A549 (cell line): ENCODE measurements around the gene HBQ1. TPM values are rescaled to one million over a fixed set of nuclear protein-coding genes. Genes with fewer than 3 reads are reported as not detected.

Experiments
- ATAC-seq, 2 experiments: fragments of 200-7000 bp in 1 of 2; fragments of >200 bp in 1 of 2; cut with Nextera tagmentation in 1 of 2; cut with Tn5 transposase in 1 of 2; 3 replicates each; pipeline versions ENCODE4 v1.8.0 to v1.9.1; 2018 to 2020; ENCODE audit warnings: mild to moderate bottlenecking in 1 of 2, moderate library complexity in 1 of 2
- CTCF ChIA-PET: fragments of 300-600 bp; sonication (Branson Sonifier 250); formaldehyde crosslinking; extraction: SDS; loops from one replicate; lab custom pipeline; 2021; ENCODE audit warnings: antibody characterized with exemption, inconsistent platforms; lab: Yijun Ruan, JAX
- POLR2A ChIA-PET: fragments of 350-600 bp; formaldehyde crosslinking; extraction: SDS; loops from one replicate; lab custom pipeline; 2021; ENCODE audit warnings: antibody characterized with exemption, inconsistent platforms; lab: Yijun Ruan, JAX
- DNase-seq, 2 experiments: peaks; one replicate each; pipeline versions ENCODE4 v3.0.0 to v3.0.0-alpha.2; 2011 to 2016; ENCODE audit warnings: low read depth in 1 of 2, low spot score in 1 of 2
- FAIRE-seq: peaks from 2 replicates; lab custom pipeline; 2011; peaks lifted over from hg19 to GRCh38; lab: Jason Lieb, UNC
- H3K27ac ChIP-seq, 2 experiments: fragments of >200 bp; sonication (Bioruptor Twin); formaldehyde crosslinking; 3 replicates each; pipeline ENCODE4 v1.5.1; 2016 to 2017
- H3K4me1 ChIP-seq: fragments of >200 bp; sonication (Bioruptor Twin); formaldehyde crosslinking; 3 replicates; pipeline ENCODE4 v1.6.1; 2016
- H3K4me2 ChIP-seq: fragments of >200 bp; sonication (Bioruptor Twin); formaldehyde crosslinking; 3 replicates; pipeline ENCODE4 v1.6.1; 2016
- H3K4me3 ChIP-seq: fragments of >200 bp; sonication (Bioruptor Twin); formaldehyde crosslinking; 3 replicates; pipeline ENCODE4 v1.5.1; 2016
- H3K9me3 ChIP-seq: fragments of >200 bp; sonication (Bioruptor Twin); formaldehyde crosslinking; 3 replicates; pipeline ENCODE4 v1.6.1; 2016
- ATOH8 ChIP-seq: fragments of 250-450 bp; sonication (Bioruptor Pico); IDR thresholded peaks from 2 replicates; pipeline ENCODE4 v1.5.0; 2020; ENCODE audit warnings: low read depth, mild to moderate bottlenecking, moderate library complexity
- CBX2 ChIP-seq: fragments of 200-600 bp; sonication (generic); IDR thresholded peaks from 2 replicates; pipeline ENCODE4 v1.6.1; 2016; ENCODE audit warnings: low read depth, mild to moderate bottlenecking, borderline replicate concordance
- CEBPB ChIP-seq, 2 experiments: fragments of >200 bp in 1 of 2; sonication (Bioruptor Twin) in 1 of 2; formaldehyde crosslinking in 1 of 2; IDR thresholded peaks; 2 replicates each; pipeline ENCODE4 v1.6.1; 2012 to 2016
- CHD2 ChIP-seq: fragments of 150-350 bp; IDR thresholded peaks from 2 replicates; pipeline ENCODE4 v1.6.1; 2014; ENCODE audit warnings: low read length; ENCODE audit not compliant: partially characterized antibody
- CHD4 ChIP-seq: fragments of 200-600 bp; sonication (generic); IDR thresholded peaks from 2 replicates; pipeline ENCODE4 v1.6.1; 2016; ENCODE audit warnings: antibody characterized with exemption, mild to moderate bottlenecking, borderline replicate concordance
- FOSB ChIP-seq: fragments of 250-450 bp; sonication (Bioruptor Pico); IDR thresholded peaks from 2 replicates; pipeline ENCODE4 v1.5.0; 2020; ENCODE audit warnings: mild to moderate bottlenecking, moderate library complexity
- GATA3 ChIP-seq: IDR thresholded peaks from 2 replicates; pipeline ENCODE4 v1.6.1; 2012; ENCODE audit warnings: borderline replicate concordance
- HMGXB4 ChIP-seq: fragments of 250-450 bp; sonication (Bioruptor Pico); IDR thresholded peaks from 2 replicates; pipeline ENCODE4 v1.5.0; 2021; ENCODE audit warnings: mild to moderate bottlenecking, moderate library complexity, borderline replicate concordance
- HOXA7 ChIP-seq: fragments of 250-450 bp; sonication (Bioruptor Pico); IDR thresholded peaks from 2 replicates; pipeline ENCODE4 v1.5.0; 2020; ENCODE audit warnings: mild to moderate bottlenecking, moderate library complexity
- JUN ChIP-seq, 2 experiments: fragments of >200 bp; sonication (Bioruptor Twin); formaldehyde crosslinking; IDR thresholded peaks; 2 replicates in 1 of 2; 3 replicates in 1 of 2; pipeline ENCODE4 v1.6.1; 2016 to 2017
- KDM1A ChIP-seq: fragments of 200-600 bp; sonication (generic); IDR thresholded peaks from 2 replicates; pipeline ENCODE4 v1.6.1; 2016; ENCODE audit warnings: low read depth, mild to moderate bottlenecking
- KDM5A ChIP-seq: fragments of 200-600 bp; sonication (generic); IDR thresholded peaks from 2 replicates; pipeline ENCODE4 v1.6.1; 2016; ENCODE audit warnings: antibody characterized with exemption, mild to moderate bottlenecking
- MAX ChIP-seq: IDR thresholded peaks from 2 replicates; pipeline ENCODE4 v1.6.1; 2012
- NPAS2 ChIP-seq: fragments of 250-450 bp; sonication (Bioruptor Pico); IDR thresholded peaks from 2 replicates; pipeline ENCODE4 v1.8.0; 2022; ENCODE audit warnings: mild to moderate bottlenecking, moderate library complexity, borderline replicate concordance
- NR3C1 ChIP-seq: fragments of >200 bp; sonication (Bioruptor Twin); formaldehyde crosslinking; IDR thresholded peaks from 3 replicates; pipeline ENCODE4 v1.6.1; 2017
- PBX3 ChIP-seq: IDR thresholded peaks from 2 replicates; pipeline ENCODE4 v1.6.1; 2012
- POLR2A ChIP-seq: IDR thresholded peaks from 2 replicates; pipeline ENCODE4 v1.6.1; 2012; ENCODE audit warnings: mild to moderate bottlenecking, low read length
- POLR2AphosphoS2 ChIP-seq: conservative IDR thresholded peaks from 2 replicates; pipeline ENCODE4 v1.6.1; 2012; ENCODE audit warnings: low read length, improper control_type of control experiment, inconsistent platforms
- RFX5 ChIP-seq: fragments of 450-650 bp; IDR thresholded peaks from 2 replicates; pipeline ENCODE4 v1.7.1; 2014; ENCODE audit warnings: antibody characterized with exemption, mild to moderate bottlenecking, moderate library complexity
- SMC3 ChIP-seq: fragments of >200 bp; sonication (Bioruptor Twin); formaldehyde crosslinking; IDR thresholded peaks from 3 replicates; pipeline ENCODE4 v1.6.1; 2018; ENCODE audit warnings: inconsistent platforms
- WGBS: methylation state at CpG from one replicate; pipeline ENCODE4 v1.1.6; 2017; ENCODE audit errors: missing lambda C conversion rate; 5-methylcytosine and 5-hydroxymethylcytosine counted together
- polyA plus RNA-seq, 4 experiments: library from polyadenylated mRNA; depleted of rRNA in 3 of 4; stranded (reverse); fragments of >200 nt; fragmentation: RNase III in 1 of 4; extraction: RNeasy Plus Mini Kit Qiagen cat#74134 plus additional on column Dnase treatment in 1 of 4; gene quantifications; 2 replicates in 3 of 4; 3 replicates in 1 of 4; pipeline ENCODE4 v1.2.3, GENCODE V29; 2011 to 2017
- TF ChIP-seq, protein P1 (sequence below): fragments of 150-350 bp; IDR thresholded peaks from 2 replicates; pipeline ENCODE4 v1.6.1; 2014; ENCODE audit warnings: low read depth, mild to moderate bottlenecking, low read length
- TF ChIP-seq, protein P2 (sequence below): fragments of >200 bp; sonication (Bioruptor Twin); formaldehyde crosslinking; IDR thresholded peaks from 3 replicates; pipeline ENCODE4 v1.5.1; 2016

HBQ1 gene
- polyA plus RNA-seq, 2 of the 4 experiments (the other 2 are of a cell fraction) = 2.0 to 2.8 TPM

DNA sequence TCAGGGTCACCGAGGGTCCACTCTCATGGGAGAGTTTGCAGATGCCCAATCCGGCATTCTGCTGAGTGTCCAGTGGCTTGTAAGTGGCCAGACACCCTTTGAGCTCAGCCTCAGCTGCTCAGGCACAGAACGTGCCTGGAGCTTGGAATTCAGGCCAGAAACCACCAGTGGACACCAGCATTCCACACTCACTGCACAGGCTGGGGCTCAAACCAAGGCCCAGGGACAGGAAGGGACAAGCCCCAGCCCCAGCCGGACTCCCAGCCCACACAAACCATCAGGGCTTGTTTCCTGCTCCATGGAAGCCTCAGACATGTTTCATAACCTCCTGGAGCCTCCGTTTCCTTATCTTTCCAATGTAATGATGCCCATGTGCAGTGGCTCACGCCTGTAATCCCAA, 36.8 kb upstream of the HBQ1 start:
- FAIRE-seq (no peak), DNase-seq (no peak), ATAC-seq (no peak)
- H3K9me3 ChIP-seq = no peaks in the 10 kb centered on the region
- ChIA-PET CTCF (interaction anchor here (1.0 to 4.3 kb wide), 6 partner anchors 10 to 39 kb away, joined by 3 to 25 read pairs (median 4); partner anchors contain the start of gene HBQ1), POLR2A (no interaction called here)
- no peaks in the 10 kb centered on the region for H3K4me1 ChIP-seq
- no peak overlapping the region for H3K4me3 ChIP-seq
- H3K27ac ChIP-seq = no peak overlapping the region
- TF ChIP-seq POLR2AphosphoS2 (no peak), KDM1A (no peak), SMC3 (no peak), MAX (no peak), POLR2A (no peak), FOSB (CRISPR knock-in tag) (no peak), CEBPB (IDR thresholded peaks at IDR 0.05) (no peak)
- 67% methylated on average over 5 of the region's 6 CpGs for WGBS
- H3K4me2 ChIP-seq = no peak overlapping the region

- CTCF ChIA-PET = interaction anchor here (1.0 to 4.3 kb wide), 2 partner anchors 36 to 39 kb away, joined by 3 to 25 read pairs; partner anchors contain the start of gene HBQ1
- FAIRE-seq = no peak
Observed at GRCh38 chr16:144797-145252, 35.4 kb upstream of the HBQ1 start.

GRCh38 chr16:146646-147045, 33.6 kb upstream of the HBQ1 start:
- CTCF ChIA-PET = no interaction called here
- no peak for ATAC-seq
- H3K9me3 ChIP-seq = no peaks in the 10 kb centered on the region

More at GRCh38 chr16:144797-145252, 35.4 kb upstream of the HBQ1 start:
- 77% methylated on average over 14 of the region's 14 CpGs for WGBS
- H3K27ac ChIP-seq = no peak overlapping the region
- H3K4me1 ChIP-seq = no peaks in the 10 kb centered on the region
- no peak for ATAC-seq
- H3K4me3 ChIP-seq = no peak overlapping the region
- TF ChIP-seq CEBPB (IDR thresholded peaks at IDR 0.05) = 0 out of 4 replicates have a peak, but pooled peaks of 1 of the 2 experiments have one; percentile 14
- no peak for TF ChIP-seq NPAS2 (CRISPR knock-in tag)
- TF ChIP-seq, protein P1, sequence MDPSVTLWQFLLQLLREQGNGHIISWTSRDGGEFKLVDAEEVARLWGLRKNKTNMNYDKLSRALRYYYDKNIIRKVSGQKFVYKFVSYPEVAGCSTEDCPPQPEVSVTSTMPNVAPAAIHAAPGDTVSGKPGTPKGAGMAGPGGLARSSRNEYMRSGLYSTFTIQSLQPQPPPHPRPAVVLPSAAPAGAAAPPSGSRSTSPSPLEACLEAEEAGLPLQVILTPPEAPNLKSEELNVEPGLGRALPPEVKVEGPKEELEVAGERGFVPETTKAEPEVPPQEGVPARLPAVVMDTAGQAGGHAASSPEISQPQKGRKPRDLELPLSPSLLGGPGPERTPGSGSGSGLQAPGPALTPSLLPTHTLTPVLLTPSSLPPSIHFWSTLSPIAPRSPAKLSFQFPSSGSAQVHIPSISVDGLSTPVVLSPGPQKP = no peak
- TF ChIP-seq, protein P2, sequence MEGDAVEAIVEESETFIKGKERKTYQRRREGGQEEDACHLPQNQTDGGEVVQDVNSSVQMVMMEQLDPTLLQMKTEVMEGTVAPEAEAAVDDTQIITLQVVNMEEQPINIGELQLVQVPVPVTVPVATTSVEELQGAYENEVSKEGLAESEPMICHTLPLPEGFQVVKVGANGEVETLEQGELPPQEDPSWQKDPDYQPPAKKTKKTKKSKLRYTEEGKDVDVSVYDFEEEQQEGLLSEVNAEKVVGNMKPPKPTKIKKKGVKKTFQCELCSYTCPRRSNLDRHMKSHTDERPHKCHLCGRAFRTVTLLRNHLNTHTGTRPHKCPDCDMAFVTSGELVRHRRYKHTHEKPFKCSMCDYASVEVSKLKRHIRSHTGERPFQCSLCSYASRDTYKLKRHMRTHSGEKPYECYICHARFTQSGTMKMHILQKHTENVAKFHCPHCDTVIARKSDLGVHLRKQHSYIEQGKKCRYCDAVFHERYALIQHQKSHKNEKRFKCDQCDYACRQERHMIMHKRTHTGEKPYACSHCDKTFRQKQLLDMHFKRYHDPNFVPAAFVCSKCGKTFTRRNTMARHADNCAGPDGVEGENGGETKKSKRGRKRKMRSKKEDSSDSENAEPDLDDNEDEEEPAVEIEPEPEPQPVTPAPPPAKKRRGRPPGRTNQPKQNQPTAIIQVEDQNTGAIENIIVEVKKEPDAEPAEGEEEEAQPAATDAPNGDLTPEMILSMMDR = no peak
- TF ChIP-seq HOXA7 (CRISPR knock-in tag) = no peak
- no peak overlapping the region for H3K4me2 ChIP-seq
- POLR2A ChIA-PET = no interaction called here
- DNase-seq = no peak
- H3K9me3 ChIP-seq = no peaks in the 10 kb centered on the region

DNA sequence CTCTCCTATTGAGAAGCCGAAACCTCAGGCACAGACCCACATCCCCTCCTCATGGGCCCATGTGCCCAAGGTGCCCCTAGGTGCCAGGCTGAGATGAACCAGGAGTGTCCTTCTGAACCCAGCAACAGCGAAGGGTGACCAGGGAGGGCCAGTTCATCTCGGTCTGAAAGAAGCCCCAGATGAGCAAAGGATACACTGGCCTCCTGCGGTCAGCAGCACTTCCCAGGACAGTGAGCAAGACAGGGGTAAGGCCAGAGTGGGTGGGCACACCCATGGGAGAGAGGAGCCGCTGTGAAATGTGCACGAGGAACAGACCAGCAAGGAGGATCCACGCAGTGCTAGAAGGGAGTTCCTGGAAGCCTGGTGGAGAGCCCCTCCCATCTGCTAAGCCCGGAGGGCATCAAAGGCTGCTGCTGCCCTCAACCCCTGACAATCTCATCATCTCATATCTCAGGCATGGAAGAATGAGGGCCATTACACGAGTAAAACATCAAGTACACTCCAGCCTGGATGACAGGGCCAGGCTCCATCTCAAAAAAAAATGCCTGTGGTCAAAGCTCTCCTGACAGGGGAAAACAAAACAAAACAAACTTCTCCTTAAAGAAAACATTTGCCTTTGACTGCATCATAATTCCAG, 31.1 kb upstream of the HBQ1 start:
- TF ChIP-seq HMGXB4 (CRISPR knock-in tag) (no peak), PBX3 (no peak), KDM5A (no peak), GATA3 (no peak), ATOH8 (CRISPR knock-in tag) (no peak), NR3C1 (no peak), CHD4 (no peak), RFX5 (no peak), CBX2 (no peak), JUN (IDR thresholded peaks at IDR 0.05) (no peak)
- TF ChIP-seq, protein P1 = no peak
- TF ChIP-seq, all 56 proteins: peak for 0
- peak; percentile 18 to 30; a peak in 4 of 6 replicates for ATAC-seq
- Histone ChIP-seq H3K4me3 (no peak overlapping the region), H3K4me1 (no peaks in the 10 kb centered on the region), H3K4me2 (no peak overlapping the region), H3K27ac (no peak overlapping the region), H3K9me3 (no peaks in the 10 kb centered on the region)
- no peak for DNase-seq
- 46% methylated on average over 7 of the region's 9 CpGs for WGBS
- CTCF ChIA-PET = interaction anchor here (1.4 to 1.5 kb wide), 2 partner anchors 42 to 213 kb away, joined by 4 to 6 read pairs; no protein-coding TSS in a partner anchor
- no peak for FAIRE-seq
- POLR2A ChIA-PET = interaction anchor here (0.6 kb wide), 1 partner anchor 79 kb away, joined by 4 read pairs; no protein-coding TSS in a partner anchor

More at GRCh38 chr16:146646-147045, 33.6 kb upstream of the HBQ1 start:
- TF ChIP-seq CHD2 = no peak
- 63% methylated on average over 2 of the region's 2 CpGs for WGBS
- Histone ChIP-seq H3K27ac (no peak overlapping the region), H3K4me2 (no peak overlapping the region), H3K4me1 (no peaks in the 10 kb centered on the region), H3K4me3 (no peak overlapping the region)
- DNase-seq (no peak), FAIRE-seq (no peak)
- POLR2A ChIA-PET = no interaction called here
